OCI-LY3 (cell line): ENCODE measurements around the gene RAB3GAP2.
"Not testable (repeated sequence)": the region's sequence is repeated elsewhere in the genome, so short reads cannot be mapped to it uniquely, and the experiment has no call there.

Experiments
- H2AFZ ChIP-seq: fragments of 200-600, 300-600 bp; shearing (Covaris generic); 2 replicates; pipeline ENCODE4 v1.6.0; 2014; ENCODE audit warnings: antibody characterized with exemption, low read depth, low read length
- H3K27ac ChIP-seq: fragments of 200-600, 300-600 bp; sonication (generic); 2 replicates; pipeline ENCODE4 v1.5.1; 2014; ENCODE audit warnings: mild to moderate bottlenecking, low read length, moderate library complexity, mixed read lengths
- H3K27me3 ChIP-seq: fragments of 200-600, 300-600 bp; sonication (generic); 2 replicates; pipeline ENCODE4 v1.6.1; 2014; ENCODE audit warnings: low read depth, low read length, mixed read lengths
- H3K36me3 ChIP-seq: fragments of 200-600, 300-600 bp; sonication (generic); replicated peaks from 2 replicates; pipeline ENCODE3; 2014; ENCODE audit warnings: low read depth, low read length, mixed read lengths
- H3K4me1 ChIP-seq: fragments of 300-600, 200-600 bp; sonication (generic); 2 replicates; pipeline ENCODE4 v1.6.1; 2014; ENCODE audit warnings: low read length, mixed read lengths
- H3K4me2 ChIP-seq: fragments of 200-600, 300-600 bp; sonication (generic); 2 replicates; pipeline ENCODE4 v1.6.1; 2014; ENCODE audit warnings: low read length, mixed read lengths
- H3K4me3 ChIP-seq: fragments of 300-600, 200-600 bp; sonication (generic); 2 replicates; pipeline ENCODE4 v1.5.1; 2014; ENCODE audit warnings: antibody characterized with exemption, mild to moderate bottlenecking, low read length, moderate library complexity
- H3K79me2 ChIP-seq: fragments of 300-600, 200-600 bp; shearing (Covaris generic); 2 replicates; pipeline ENCODE4 v1.6.1; 2014; ENCODE audit warnings: mild to moderate bottlenecking, low read length, mixed read lengths
- H3K9ac ChIP-seq: fragments of 300-600, 200-600 bp; shearing (Covaris generic); 2 replicates; pipeline ENCODE4 v1.6.0; 2014; ENCODE audit warnings: mild to moderate bottlenecking, low read length, moderate library complexity
- H3K9me3 ChIP-seq: fragments of 200-600, 300-600 bp; shearing (Covaris generic); 2 replicates; pipeline ENCODE4 v1.6.1; 2014; ENCODE audit warnings: low read length, mixed read lengths; ENCODE audit not compliant: insufficient read depth
- H4K20me1 ChIP-seq: fragments of 200-600, 300-600 bp; sonication (generic); 2 replicates; pipeline ENCODE4 v1.6.1; 2016; ENCODE audit warnings: low read length, mixed read lengths; ENCODE audit not compliant: insufficient read depth
- EZH2phosphoT487 ChIP-seq: fragments of 200-600 bp; shearing (Covaris generic); IDR thresholded peaks from 2 replicates; pipeline ENCODE4 v1.6.1; 2018; ENCODE audit warnings: antibody characterized with exemption, mixed run types, low read depth
- TF ChIP-seq, protein P1 (sequence below): fragments of 200-600, 300-600 bp; sonication (generic); IDR thresholded peaks from 2 replicates; pipeline ENCODE4 v1.5.1; 2014; ENCODE audit warnings: antibody characterized with exemption, low read length, low read depth

The RAB3GAP2 gene

GRCh38 chr1:220176540-220176939 is 95.7 kb downstream of the RAB3GAP2 start:
- Histone ChIP-seq H3K79me2 (peaks cover 20% of the 10 kb centered on the region), H3K9me3 (no peaks in the 10 kb centered on the region), H3K27me3 (no peaks in the 10 kb centered on the region), H4K20me1 (peaks cover 5% of the 10 kb centered on the region; the same call in 1 of the 2 replicates), H3K4me2 (no peak overlapping the region), H3K4me1 (peaks cover 9% of the 10 kb centered on the region), H3K36me3 (peaks cover 57% of the 10 kb centered on the region), H3K9ac (no peak overlapping the region), H3K27ac (no peak overlapping the region), H2AFZ (no peak overlapping the region), H3K4me3 (no peak overlapping the region)
- no peak for TF ChIP-seq EZH2phosphoT487
- TF ChIP-seq, protein P1, sequence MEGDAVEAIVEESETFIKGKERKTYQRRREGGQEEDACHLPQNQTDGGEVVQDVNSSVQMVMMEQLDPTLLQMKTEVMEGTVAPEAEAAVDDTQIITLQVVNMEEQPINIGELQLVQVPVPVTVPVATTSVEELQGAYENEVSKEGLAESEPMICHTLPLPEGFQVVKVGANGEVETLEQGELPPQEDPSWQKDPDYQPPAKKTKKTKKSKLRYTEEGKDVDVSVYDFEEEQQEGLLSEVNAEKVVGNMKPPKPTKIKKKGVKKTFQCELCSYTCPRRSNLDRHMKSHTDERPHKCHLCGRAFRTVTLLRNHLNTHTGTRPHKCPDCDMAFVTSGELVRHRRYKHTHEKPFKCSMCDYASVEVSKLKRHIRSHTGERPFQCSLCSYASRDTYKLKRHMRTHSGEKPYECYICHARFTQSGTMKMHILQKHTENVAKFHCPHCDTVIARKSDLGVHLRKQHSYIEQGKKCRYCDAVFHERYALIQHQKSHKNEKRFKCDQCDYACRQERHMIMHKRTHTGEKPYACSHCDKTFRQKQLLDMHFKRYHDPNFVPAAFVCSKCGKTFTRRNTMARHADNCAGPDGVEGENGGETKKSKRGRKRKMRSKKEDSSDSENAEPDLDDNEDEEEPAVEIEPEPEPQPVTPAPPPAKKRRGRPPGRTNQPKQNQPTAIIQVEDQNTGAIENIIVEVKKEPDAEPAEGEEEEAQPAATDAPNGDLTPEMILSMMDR, result no peak

DNA sequence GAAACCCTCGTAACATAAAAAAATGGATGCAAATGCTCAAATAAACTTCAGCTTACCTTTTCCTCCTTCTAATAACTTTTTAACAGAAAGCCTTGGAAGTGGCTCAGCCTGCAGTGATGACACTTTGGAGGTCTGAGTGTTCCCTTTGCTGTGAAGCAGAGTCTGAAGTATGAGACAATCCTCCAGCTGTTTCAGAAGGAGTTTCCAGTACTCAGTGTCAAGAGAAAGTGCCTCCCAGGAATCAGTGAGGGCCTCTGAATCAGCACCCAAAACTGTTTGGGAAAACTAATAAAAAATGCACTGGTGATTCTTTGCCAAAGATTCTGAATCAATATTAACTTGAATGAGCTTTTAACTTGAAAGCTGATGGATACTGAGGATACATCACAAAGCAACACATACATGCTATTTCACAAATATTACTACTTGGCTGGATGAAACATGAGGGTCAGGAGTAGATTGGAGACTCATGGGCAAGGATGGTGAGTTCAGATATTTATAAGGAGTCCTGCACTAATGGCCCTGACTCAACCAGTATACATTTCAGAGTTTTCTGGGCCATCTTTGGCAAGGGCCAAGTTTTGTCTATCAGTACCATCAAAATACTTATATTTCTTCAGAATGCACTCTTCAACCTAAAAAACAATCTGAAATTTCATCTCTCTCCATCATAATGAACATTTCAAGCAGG is 101.3 kb downstream of the RAB3GAP2 start:
- Histone ChIP-seq H3K4me3 (no peak overlapping the region), H3K4me1 (no peaks in the 10 kb centered on the region), H3K9me3 (no peaks in the 10 kb centered on the region), H3K79me2 (no peaks in the 10 kb centered on the region), H2AFZ (no peak overlapping the region), H3K27me3 (no peaks in the 10 kb centered on the region), H3K9ac (no peak overlapping the region), H3K36me3 (peaks cover 59% of the 10 kb centered on the region), H3K4me2 (no peak overlapping the region), H3K27ac (no peak overlapping the region), H4K20me1 (no peaks in the 10 kb centered on the region)
- TF ChIP-seq EZH2phosphoT487, result no peak
- TF ChIP-seq, protein P1, result no peak

GRCh38 chr1:220169887-220170286 is 102.4 kb downstream of the RAB3GAP2 start:
- H3K27ac ChIP-seq, H3K79me2 ChIP-seq, H3K9ac ChIP-seq, H3K4me2 ChIP-seq, H3K9me3 ChIP-seq, H2AFZ ChIP-seq, H4K20me1 ChIP-seq, H3K4me1 ChIP-seq, H3K27me3 ChIP-seq, H3K4me3 ChIP-seq: not testable (repeated sequence)
- peaks cover 64% of the 10 kb centered on the region for H3K36me3 ChIP-seq

DNA sequence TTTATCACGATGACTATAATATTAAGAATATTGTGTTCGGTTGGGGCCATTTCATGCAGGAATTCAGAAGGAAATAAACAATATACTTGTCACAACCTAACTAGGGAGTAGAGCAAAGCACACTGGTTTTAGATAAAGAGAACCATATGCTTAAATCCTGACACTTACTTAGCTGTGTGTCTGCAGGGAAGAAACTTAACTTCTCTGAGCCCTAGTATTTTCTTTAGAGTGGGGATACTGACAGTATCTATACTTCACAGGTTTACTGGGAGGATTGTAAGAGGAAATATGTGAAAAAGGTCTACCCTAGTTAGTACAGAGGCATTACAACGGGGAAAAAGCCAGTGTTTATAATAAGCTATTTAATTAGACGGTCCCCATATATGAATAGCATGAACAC is 105.4 kb downstream of the RAB3GAP2 start:
- H3K4me1 ChIP-seq, result no peaks in the 10 kb centered on the region
- no peak overlapping the region for H3K4me2 ChIP-seq
- no peaks in the 10 kb centered on the region for H3K9me3 ChIP-seq
- H3K79me2 ChIP-seq, result no peaks in the 10 kb centered on the region
- no peak overlapping the region for H3K4me3 ChIP-seq
- no peak overlapping the region for H3K9ac ChIP-seq
- peaks cover 66% of the 10 kb centered on the region for H3K36me3 ChIP-seq
- TF ChIP-seq EZH2phosphoT487, result no peak
- TF ChIP-seq, protein P1, result no peak
- H4K20me1 ChIP-seq, result no peaks in the 10 kb centered on the region
- H3K27ac ChIP-seq, result no peak overlapping the region
- no peaks in the 10 kb centered on the region for H3K27me3 ChIP-seq
- H2AFZ ChIP-seq, result no peak overlapping the region
